H9 (cell line): ENCODE results near the gene MUC5AC. TPM values are rescaled to one million over a fixed set of nuclear protein-coding genes. Genes with fewer than 3 reads are reported as not detected.

ENCODE experiments used
- DNase-seq: peaks from one replicate; pipeline ENCODE4 v3.0.0-alpha.2; 2017
- H2AFZ ChIP-seq: one replicate; pipeline ENCODE4 v1.6.1; 2013; ENCODE audit warnings: mild to moderate bottlenecking, low read length, control low read depth, moderate library complexity
- H2AK5ac ChIP-seq: 2 replicates; pipeline ENCODE4 v1.6.1; 2013; ENCODE audit warnings: low read length, control low read depth, mixed read lengths; ENCODE audit not compliant: insufficient read length
- H2BK120ac ChIP-seq: one replicate; pipeline ENCODE4 v1.6.1; 2013; ENCODE audit warnings: low read depth, mild to moderate bottlenecking, low read length, control low read depth, inconsistent platforms; ENCODE audit not compliant: poor library complexity, severe bottlenecking
- H2BK12ac ChIP-seq: 2 replicates; pipeline ENCODE4 v1.6.1; 2013; ENCODE audit warnings: low read length, control low read depth, mixed read lengths, low read depth; ENCODE audit not compliant: insufficient read length
- H2BK15ac ChIP-seq: 2 replicates; pipeline ENCODE4 v1.6.1; 2013; ENCODE audit warnings: low read depth, low read length, control low read depth
- H2BK20ac ChIP-seq: one replicate; pipeline ENCODE4 v1.6.1; 2013; ENCODE audit warnings: low read depth, mild to moderate bottlenecking, low read length, control low read depth, inconsistent platforms; ENCODE audit not compliant: poor library complexity, severe bottlenecking
- H2BK5ac ChIP-seq: 2 replicates; pipeline ENCODE4 v1.6.1; 2013; ENCODE audit warnings: low read length, control low read depth, mixed read lengths; ENCODE audit not compliant: insufficient read length
- H3K14ac ChIP-seq: 2 replicates; pipeline ENCODE4 v1.6.1; 2013; ENCODE audit warnings: low read length, control low read depth; ENCODE audit not compliant: insufficient read depth
- H3K18ac ChIP-seq: 2 replicates; pipeline ENCODE4 v1.6.1; 2013; ENCODE audit warnings: low read depth, mild to moderate bottlenecking, mixed read lengths, low read length, control low read depth; ENCODE audit not compliant: insufficient read length
- H3K23ac ChIP-seq: 2 replicates; pipeline ENCODE4 v1.6.1; 2013; ENCODE audit warnings: low read length, control low read depth, mixed read lengths, low read depth; ENCODE audit not compliant: insufficient read length
- H3K23me2 ChIP-seq: 2 replicates; pipeline ENCODE4 v1.6.1; 2013; ENCODE audit warnings: low read depth, mild to moderate bottlenecking, mixed read lengths, low read length, control low read depth; ENCODE audit not compliant: insufficient read length, poor library complexity, severe bottlenecking
- H3K27ac ChIP-seq: 2 replicates; pipeline ENCODE4 v1.5.1; 2013; ENCODE audit warnings: low read length, control low read depth, mixed read lengths, low read depth; ENCODE audit not compliant: insufficient read length
- H3K27me3 ChIP-seq: 2 replicates; pipeline ENCODE4 v1.6.1; 2013; ENCODE audit warnings: low read length, control low read depth, inconsistent platforms; ENCODE audit not compliant: insufficient read depth
- H3K4ac ChIP-seq: 2 replicates; pipeline ENCODE4 v1.6.1; 2013; ENCODE audit warnings: low read depth, mild to moderate bottlenecking, control low read depth, inconsistent platforms, low read length, moderate library complexity
- H3K4me1 ChIP-seq: 2 replicates; pipeline ENCODE4 v1.6.1; 2013; ENCODE audit warnings: low read length, control low read depth, inconsistent platforms; ENCODE audit not compliant: insufficient read depth
- H3K4me2 ChIP-seq: 2 replicates; pipeline ENCODE4 v1.6.1; 2013; ENCODE audit warnings: low read length, control low read depth, mixed read lengths; ENCODE audit not compliant: insufficient read length, insufficient read depth
- H3K56ac ChIP-seq: 2 replicates; pipeline ENCODE4 v1.6.1; 2013; ENCODE audit warnings: low read depth, mild to moderate bottlenecking, mixed read lengths, low read length, control low read depth; ENCODE audit not compliant: insufficient read length
- H3K79me1 ChIP-seq: 2 replicates; pipeline ENCODE4 v1.6.1; 2013; ENCODE audit warnings: low read depth, mild to moderate bottlenecking, moderate library complexity, low read length, control low read depth, inconsistent platforms; ENCODE audit not compliant: insufficient read depth, poor library complexity, severe bottlenecking
- H3K79me2 ChIP-seq: 2 replicates; pipeline ENCODE4 v1.6.1; 2013; ENCODE audit warnings: low read length, control low read depth, inconsistent platforms; ENCODE audit not compliant: insufficient read depth
- H3K9ac ChIP-seq: 2 replicates; pipeline ENCODE4 v1.6.1; 2013; ENCODE audit warnings: low read length, control low read depth, mixed read lengths; ENCODE audit not compliant: insufficient read length; ENCODE audit errors: extremely low read depth
- H3K9me3 ChIP-seq: one replicate; pipeline ENCODE4 v1.6.1; 2013; ENCODE audit warnings: low read depth, low read length, inconsistent platforms; ENCODE audit not compliant: control insufficient read depth
- H3T11ph ChIP-seq: one replicate; pipeline ENCODE4 v1.6.1; 2013; ENCODE audit warnings: mild to moderate bottlenecking, low read length, control low read depth, inconsistent platforms
- H4K20me1 ChIP-seq: one replicate; pipeline ENCODE4 v1.6.1; 2013; ENCODE audit not compliant: control insufficient read depth, insufficient read length, insufficient read depth
- H4K5ac ChIP-seq: 2 replicates; pipeline ENCODE4 v1.6.1; 2013; ENCODE audit warnings: low read depth, mild to moderate bottlenecking, mixed read lengths, low read length, control low read depth; ENCODE audit not compliant: insufficient read length
- H4K8ac ChIP-seq: replicated peaks from 2 replicates; pipeline ENCODE4 v1.6.1; 2013; ENCODE audit warnings: low read length, control low read depth, mixed read lengths, low read depth; ENCODE audit not compliant: insufficient read length
- H4K91ac ChIP-seq: 2 replicates; pipeline ENCODE4 v1.6.1; 2013; ENCODE audit warnings: low read depth, mild to moderate bottlenecking, moderate library complexity, mixed read lengths, low read length, control low read depth; ENCODE audit not compliant: insufficient read length
- H3K27ac Mint-ChIP-seq, 3 experiments: 2 replicates in 2 of 3; 3 replicates in 1 of 3; pipeline ENCODE4 v1.8.0; 2020 to 2021; ENCODE audit warnings: mixed read lengths in 3 of 3, mild to moderate bottlenecking in 1 of 3, moderate library complexity in 1 of 3
- H3K27me3 Mint-ChIP-seq: 2 replicates; pipeline ENCODE4 v1.8.0; 2021; ENCODE audit warnings: low read depth, mild to moderate bottlenecking, moderate library complexity, mixed read lengths
- H3K36me3 Mint-ChIP-seq, 3 experiments: 2 replicates in 2 of 3; 3 replicates in 1 of 3; pipeline ENCODE4 v1.8.0; 2020 to 2021; ENCODE audit warnings: low read depth in 3 of 3, mixed read lengths in 3 of 3; ENCODE audit not compliant: insufficient read depth in 1 of 3
- H3K4me1 Mint-ChIP-seq, 2 experiments: 2 replicates each; pipeline ENCODE4 v1.8.0; 2020; ENCODE audit warnings: mixed read lengths in 2 of 2
- H3K4me3 Mint-ChIP-seq, 2 experiments: 2 replicates in 1 of 2; 3 replicates in 1 of 2; pipeline ENCODE4 v1.8.0; 2020 to 2021; ENCODE audit warnings: mild to moderate bottlenecking in 2 of 2, mixed read lengths in 2 of 2, moderate library complexity in 1 of 2
- H3K9me3 Mint-ChIP-seq, 2 experiments: 2 replicates in 1 of 2; 3 replicates in 1 of 2; pipeline ENCODE4 v1.8.0; 2020; ENCODE audit warnings: mild to moderate bottlenecking in 2 of 2, mixed read lengths in 2 of 2, moderate library complexity in 1 of 2
- WGBS: extraction: QIAGEN DNeasy Blood & Tissue Kit; methylation state at CpG from one replicate; pipeline ENCODE4 v1.1.7; 2013; ENCODE audit warnings: missing lambda C conversion rate, low lambda C conversion rate, mixed read lengths; ENCODE audit not compliant: insufficient read length; ENCODE audit errors: extremely low coverage; 5-methylcytosine and 5-hydroxymethylcytosine counted together
- total RNA-seq: library from RNA; stranded (reverse); gene quantifications from 2 replicates; pipeline ENCODE4 v1.2.1, GENCODE V29; 2021
- TF ChIP-seq, protein P1 (sequence below): fragments of 200-600 bp; sonication (generic); conservative IDR thresholded peaks from 3 replicates; pipeline ENCODE4 v1.8.0; 2021; ENCODE audit warnings: antibody characterized with exemption, mild to moderate bottlenecking

Gene MUC5AC
- total RNA-seq, 1 experiment from 2014 or later, result not detected

DNA sequence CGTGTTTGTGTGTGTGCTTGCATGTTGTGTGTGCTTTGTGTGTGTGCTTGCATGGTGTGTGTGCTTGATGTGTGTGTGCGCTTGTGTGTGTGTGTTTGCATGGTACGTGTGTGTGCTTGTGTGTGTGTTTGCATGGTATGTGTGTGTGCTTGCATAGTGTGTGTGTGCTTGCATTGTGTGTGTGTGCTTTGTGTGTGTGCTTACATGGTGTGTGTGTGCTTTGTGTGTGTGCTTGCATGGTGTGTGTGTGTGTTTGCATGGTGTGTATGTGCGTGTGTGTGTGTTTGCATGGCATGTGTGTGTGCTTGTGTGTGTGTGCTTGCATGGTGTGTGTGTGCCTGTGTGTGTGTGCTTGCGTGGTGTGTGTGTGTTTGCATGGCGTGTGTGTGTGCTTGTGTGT, 10.0 kb upstream of the MUC5AC start:
- Histone ChIP-seq H2BK20ac (no peak overlapping the region), H3T11ph (no peak overlapping the region), H4K5ac (no peak overlapping the region), H3K4ac (no peak overlapping the region), H4K8ac (peak overlapping the region; percentile 28), H3K9ac (no peak overlapping the region), H3K9me3 (peaks cover 5% of the 10 kb centered on the region), H3K4me2 (no peak overlapping the region), H2BK5ac (no peak overlapping the region), H2BK15ac (no peak overlapping the region), H2AK5ac (no peak overlapping the region), H3K27me3 (no peaks in the 10 kb centered on the region; the same call in 1 of the 2 replicates), H3K23ac (no peak overlapping the region), H3K79me1 (no peaks in the 10 kb centered on the region), H3K14ac (no peak overlapping the region), H3K27ac (no peak overlapping the region), H3K18ac (no peak overlapping the region), H3K79me2 (no peaks in the 10 kb centered on the region), H2BK12ac (no peak overlapping the region), H3K4me1 (no peaks in the 10 kb centered on the region), H4K20me1 (no peaks in the 10 kb centered on the region), H2BK120ac (no peak overlapping the region), H4K91ac (no peak overlapping the region), H2AFZ (no peak overlapping the region), H3K23me2 (no peaks in the 10 kb centered on the region), H3K56ac (no peak overlapping the region)
- Mint-ChIP-seq H3K4me1 (no peaks in the 10 kb centered on the region), H3K27me3 (peaks cover 20% of the 10 kb centered on the region), H3K36me3 (peaks cover 0 to 4% (median 0%) of the 10 kb centered on the region in 3 experiments; a peak in 3 of 7 replicates), H3K27ac (no peak overlapping the region), H3K4me3 (peak overlapping the region in 1 of 2 experiments; percentile 18; a peak in 1 of 5 replicates), H3K9me3 (peaks cover 34 to 45% of the 10 kb centered on the region in 2 experiments)
- TF ChIP-seq, protein P1, sequence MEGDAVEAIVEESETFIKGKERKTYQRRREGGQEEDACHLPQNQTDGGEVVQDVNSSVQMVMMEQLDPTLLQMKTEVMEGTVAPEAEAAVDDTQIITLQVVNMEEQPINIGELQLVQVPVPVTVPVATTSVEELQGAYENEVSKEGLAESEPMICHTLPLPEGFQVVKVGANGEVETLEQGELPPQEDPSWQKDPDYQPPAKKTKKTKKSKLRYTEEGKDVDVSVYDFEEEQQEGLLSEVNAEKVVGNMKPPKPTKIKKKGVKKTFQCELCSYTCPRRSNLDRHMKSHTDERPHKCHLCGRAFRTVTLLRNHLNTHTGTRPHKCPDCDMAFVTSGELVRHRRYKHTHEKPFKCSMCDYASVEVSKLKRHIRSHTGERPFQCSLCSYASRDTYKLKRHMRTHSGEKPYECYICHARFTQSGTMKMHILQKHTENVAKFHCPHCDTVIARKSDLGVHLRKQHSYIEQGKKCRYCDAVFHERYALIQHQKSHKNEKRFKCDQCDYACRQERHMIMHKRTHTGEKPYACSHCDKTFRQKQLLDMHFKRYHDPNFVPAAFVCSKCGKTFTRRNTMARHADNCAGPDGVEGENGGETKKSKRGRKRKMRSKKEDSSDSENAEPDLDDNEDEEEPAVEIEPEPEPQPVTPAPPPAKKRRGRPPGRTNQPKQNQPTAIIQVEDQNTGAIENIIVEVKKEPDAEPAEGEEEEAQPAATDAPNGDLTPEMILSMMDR, result no peak
- no CpG with 5 or more reads among the region's 6 CpGs for WGBS
- no peak for DNase-seq
